ENCODE data around the gene STRAP. TPM values are rescaled to one million over a fixed set of nuclear protein-coding genes. Genes with fewer than 3 reads are reported as not detected.

Gene STRAP
- total RNA-seq, 2 experiments from 2014 or later = 43.1 to 107 TPM

GRCh38 chr12:15936751-15937150, 54.6 kb downstream of the STRAP start:
- Histone ChIP-seq H3K4me3 (ENCODE audit: low read depth, low read length, poor library complexity, severe bottlenecking) (no peak overlapping the region), H2AFZ (ENCODE audit: low read length) (no peak overlapping the region), H4K20me1 (ENCODE audit: insufficient read depth, low read length) (no peaks in the 10 kb centered on the region), H3K9me3 (ENCODE audit: low read length) (0 out of 2 replicates have a peak, but pooled peaks cover 5% of the 10 kb centered on the region), H3K4me1 (ENCODE audit: insufficient read depth, low read length, poor library complexity, severe bottlenecking) (peaks cover 2% of the 10 kb centered on the region), H3K4me2 (ENCODE audit: low read length) (no peak overlapping the region), H3K36me3 (ENCODE audit: insufficient read depth, low read length) (no peaks in the 10 kb centered on the region), H3K27ac (ENCODE audit: low read depth, low read length, poor library complexity, severe bottlenecking) (no peak overlapping the region), H3K79me2 (ENCODE audit: insufficient read depth, low read depth, low read length) (no peaks in the 10 kb centered on the region), H3K9me2 (ENCODE audit: insufficient read depth, low read length) (no peaks in the 10 kb centered on the region)
- DNase-seq (ENCODE audit: low spot score) = no peak
- TF ChIP-seq EZH2phosphoT487 (IDR thresholded peaks at IDR 0.05; ENCODE audit: borderline replicate concordance, low read depth, low read length) (no peak), CTCF (conservative IDR thresholded peaks at IDR 0.05; ENCODE audit: low read length) (no peak)
- BruUV-seq (replicated peaks) = no TSS peak
- intact Hi-C loops (cut with micrococcal nuclease; ENCODE audit: unreplicated experiment) = no loop called here
- CTCF ChIA-PET (ENCODE audit: unreplicated experiment) = no interaction called here
- POLR2A ChIA-PET = no interaction called here

- Histone ChIP-seq H3K4me2 (ENCODE audit: low read length) (no peak overlapping the region), H3K79me2 (ENCODE audit: insufficient read depth, low read depth, low read length) (no peaks in the 10 kb centered on the region), H4K20me1 (ENCODE audit: insufficient read depth, low read length) (no peaks in the 10 kb centered on the region), H3K4me1 (ENCODE audit: insufficient read depth, low read length, poor library complexity, severe bottlenecking) (no peaks in the 10 kb centered on the region), H3K27ac (ENCODE audit: low read depth, low read length, poor library complexity, severe bottlenecking) (no peak overlapping the region), H3K9me2 (ENCODE audit: insufficient read depth, low read length) (no peaks in the 10 kb centered on the region), H3K4me3 (ENCODE audit: low read depth, low read length, poor library complexity, severe bottlenecking) (no peak overlapping the region), H3K9me3 (ENCODE audit: low read length) (0 out of 2 replicates have a peak, but pooled peaks cover 2% of the 10 kb centered on the region), H3K36me3 (ENCODE audit: insufficient read depth, low read length) (no peaks in the 10 kb centered on the region), H2AFZ (ENCODE audit: low read length) (no peak overlapping the region)
- no peak for DNase-seq (ENCODE audit: low spot score)
- POLR2A ChIA-PET = interaction anchor here (0.5 to 1.3 kb wide), 3 partner anchors 26 to 1015 kb away, joined by 3 read pairs; no protein-coding TSS in a partner anchor
- CTCF ChIA-PET (ENCODE audit: unreplicated experiment) = no interaction called here
- BruUV-seq (replicated peaks) = no TSS peak
- intact Hi-C loops (cut with micrococcal nuclease; ENCODE audit: unreplicated experiment) = no loop called here
- no peak for TF ChIP-seq CTCF (conservative IDR thresholded peaks at IDR 0.05; ENCODE audit: low read length)
- TF ChIP-seq EZH2phosphoT487 (IDR thresholded peaks at IDR 0.05; ENCODE audit: borderline replicate concordance, low read depth, low read length) = no peak
These were observed 55.7 kb downstream of the STRAP start for GRCh38 chr12:15937902-15938301.

- no peaks in the 10 kb centered on the region for H3K9me2 ChIP-seq (ENCODE audit: insufficient read depth, low read length)
- no peak overlapping the region for H3K27ac ChIP-seq (ENCODE audit: low read depth, low read length, poor library complexity, severe bottlenecking)
- ChIA-PET POLR2A (interaction anchor here (1.0 to 1.3 kb wide), 2 partner anchors 28 to 40 kb away, joined by 3 read pairs; no protein-coding TSS in a partner anchor), CTCF (ENCODE audit: unreplicated experiment) (no interaction called here)
- no peak overlapping the region for H3K4me2 ChIP-seq (ENCODE audit: low read length)
- TF ChIP-seq CTCF (conservative IDR thresholded peaks at IDR 0.05; ENCODE audit: low read length) = no peak
- no peak for TF ChIP-seq EZH2phosphoT487 (IDR thresholded peaks at IDR 0.05; ENCODE audit: borderline replicate concordance, low read depth, low read length)
- no peaks in the 10 kb centered on the region for H3K79me2 ChIP-seq (ENCODE audit: insufficient read depth, low read depth, low read length)
- BruUV-seq (replicated peaks) = no TSS peak
- intact Hi-C loops (cut with micrococcal nuclease; ENCODE audit: unreplicated experiment) = no loop called here
- H3K4me1 ChIP-seq (ENCODE audit: insufficient read depth, low read length, poor library complexity, severe bottlenecking) = no peaks in the 10 kb centered on the region
- no peaks in the 10 kb centered on the region for H4K20me1 ChIP-seq (ENCODE audit: insufficient read depth, low read length)
- no peak for DNase-seq (ENCODE audit: low spot score)
- H2AFZ ChIP-seq (ENCODE audit: low read length) = no peak overlapping the region
- no peaks in the 10 kb centered on the region for H3K9me3 ChIP-seq (ENCODE audit: low read length)
- no peak overlapping the region for H3K4me3 ChIP-seq (ENCODE audit: low read depth, low read length, poor library complexity, severe bottlenecking)
- H3K36me3 ChIP-seq (ENCODE audit: insufficient read depth, low read length) = no peaks in the 10 kb centered on the region
These were observed 56.9 kb downstream of the STRAP start for GRCh38 chr12:15939111-15939510.

Measured in OCI-LY7 (cell line).